Measurements from ENCODE around the gene PRPH2. TPM values are rescaled to one million over a fixed set of nuclear protein-coding genes. Genes with fewer than 3 reads are reported as not detected.
A peak's percentile ranks its signal among the peaks of the same experiment; 100 is the strongest.

Gene PRPH2
- total and polyA plus RNA-seq, 2 donors (not counting 3 experiments of a cell fraction or from before 2014, with no cell fraction given), result 0.40 to 0.46 TPM

GRCh38 chr6:42746463-42747391 lies 24.3 kb upstream of the PRPH2 start:
- BruUV-seq (replicated peaks), result no TSS peak

More at GRCh38 chr6:42746463-42747391, 24.3 kb upstream of the PRPH2 start:
- Histone ChIP-seq H3K27ac (ENCODE audit: insufficient read depth, low read depth, low read length) (peak overlapping the region; percentile 72), H3K36me3 (ENCODE audit: control insufficient read depth in 2 of 2, extremely low read depth in 1 of 2, insufficient read depth in 2 of 2, low read length in 2 of 2) (no peaks in the 10 kb centered on the region), H3K4me2 (ENCODE audit: insufficient read depth, low read length) (peak overlapping the region; percentile 96), H3K9ac (replicated peaks; ENCODE audit: extremely low read depth, insufficient read depth, low read length) (peak overlapping the region; percentile 94), H3K27me3 (ENCODE audit: control insufficient read depth in 2 of 2, insufficient read depth in 2 of 2, low read length in 2 of 2) (no peaks in the 10 kb centered on the region), H3K4me1 (ENCODE audit: control insufficient read depth, extremely low read depth, insufficient read depth, low read length) (peaks cover 25% of the 10 kb centered on the region), H3K9me1 (replicated peaks; ENCODE audit: control insufficient read depth, extremely low read depth, insufficient read depth, low read length) (no peaks in the 10 kb centered on the region), H3K79me2 (ENCODE audit: control insufficient read depth, insufficient read depth, low read length) (peaks cover 19% of the 10 kb centered on the region), H2AFZ (ENCODE audit: low read depth, low read length) (peak overlapping the region; percentile 76), H3K9me3 (replicated peaks; ENCODE audit: control insufficient read depth, insufficient read depth, low read length) (no peaks in the 10 kb centered on the region), H3K4me3 (replicated peaks in 1 of 3; ENCODE audit: insufficient read depth in 1 of 3, low read depth in 1 of 3, low read length in 3 of 3) (peak overlapping the region; percentile 66 to 92 (median 84)), H4K20me1 (replicated peaks; ENCODE audit: control insufficient read depth, extremely low read depth, insufficient read depth, low read length) (no peaks in the 10 kb centered on the region)
- no peak for TF ChIP-seq GATA2 (IDR thresholded peaks at IDR 0.05; ENCODE audit: insufficient read depth, insufficient read length, low read depth, low read length)
- no peak for TF ChIP-seq MAX (IDR thresholded peaks at IDR 0.05; ENCODE audit: insufficient read depth, insufficient read length)
- no peak for TF ChIP-seq JUN (IDR thresholded peaks at IDR 0.05; ENCODE audit: borderline replicate concordance, insufficient read depth, insufficient read length, low read depth)
- no peak for TF ChIP-seq MYC (IDR thresholded peaks at IDR 0.05; ENCODE audit: low read depth, low read length)
- TF ChIP-seq EZH2 (IDR thresholded peaks at IDR 0.05; ENCODE audit: borderline replicate concordance, low read depth, low read length, severe bottlenecking), result no peak
- TF ChIP-seq FOS (IDR thresholded peaks at IDR 0.05; ENCODE audit: borderline replicate concordance, insufficient read depth, low read length), result no peak
- TF ChIP-seq POLR2A (IDR thresholded peaks at IDR 0.05; ENCODE audit: low read depth, low read length), result peak; percentile 94
- no peak for TF ChIP-seq CTCF (IDR thresholded peaks at IDR 0.05; ENCODE audit: extremely low read depth in 1 of 2, insufficient read depth in 1 of 2, low read depth in 1 of 2, low read length in 2 of 2)
- peak; percentile 84 for TF ChIP-seq POLR2AphosphoS5 (IDR thresholded peaks at IDR 0.05; ENCODE audit: insufficient read depth, low read depth, low read length)
- intact Hi-C loops (cut with micrococcal nuclease) (loop anchor here (1.0 to 5.0 kb wide), 6 partner anchors 20 to 428 kb away; partner anchors contain the start of genes BICRAL and RPL7L1), dilution Hi-C loops (cut with MboI; ENCODE audit: extremely low pct_ligation_motif_present, low sequenced_read_pairs) (no loop called here)
- peak; percentile 91 for FAIRE-seq
- ChIA-PET CTCF (interaction anchor here (0.6 to 4.0 kb wide), 7 partner anchors 12 to 133 kb away, joined by 3 to 27 read pairs (median 4); partner anchors contain the start of gene RPL7L1), POLR2A (interaction anchor here (1.1 to 2.8 kb wide), 6 partner anchors 20 to 133 kb away, joined by 4 to 39 read pairs (median 6); partner anchors contain the start of genes BICRAL and RPL7L1)
- peak; percentile 93 for DNase-seq (ENCODE audit: low read depth, low spot score)

Data from endothelial cell of umbilical vein (primary cell).